ENCODE data around the gene TELO2.

DNA sequence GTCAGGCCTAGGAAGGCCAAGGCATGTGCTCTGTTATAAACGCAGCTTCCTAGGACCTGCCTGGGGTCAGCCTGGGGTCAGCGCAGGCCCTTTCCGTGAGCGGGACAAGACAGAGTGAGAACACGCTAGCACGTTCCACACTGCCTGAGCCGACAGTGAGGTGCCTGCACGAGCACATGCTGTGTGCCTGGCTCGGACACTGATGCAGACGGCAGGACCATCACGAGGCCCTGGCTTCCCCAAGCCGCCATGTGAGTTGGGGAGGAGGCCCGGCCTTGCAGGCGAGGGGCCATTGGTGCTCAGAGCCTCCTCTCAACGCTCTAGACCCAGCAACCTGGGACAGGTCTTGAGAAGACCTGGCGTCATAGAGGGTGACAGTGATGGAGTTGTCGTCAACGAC is 49.4 kb downstream of the TELO2 start:
- TF ChIP-seq, protein P1, sequence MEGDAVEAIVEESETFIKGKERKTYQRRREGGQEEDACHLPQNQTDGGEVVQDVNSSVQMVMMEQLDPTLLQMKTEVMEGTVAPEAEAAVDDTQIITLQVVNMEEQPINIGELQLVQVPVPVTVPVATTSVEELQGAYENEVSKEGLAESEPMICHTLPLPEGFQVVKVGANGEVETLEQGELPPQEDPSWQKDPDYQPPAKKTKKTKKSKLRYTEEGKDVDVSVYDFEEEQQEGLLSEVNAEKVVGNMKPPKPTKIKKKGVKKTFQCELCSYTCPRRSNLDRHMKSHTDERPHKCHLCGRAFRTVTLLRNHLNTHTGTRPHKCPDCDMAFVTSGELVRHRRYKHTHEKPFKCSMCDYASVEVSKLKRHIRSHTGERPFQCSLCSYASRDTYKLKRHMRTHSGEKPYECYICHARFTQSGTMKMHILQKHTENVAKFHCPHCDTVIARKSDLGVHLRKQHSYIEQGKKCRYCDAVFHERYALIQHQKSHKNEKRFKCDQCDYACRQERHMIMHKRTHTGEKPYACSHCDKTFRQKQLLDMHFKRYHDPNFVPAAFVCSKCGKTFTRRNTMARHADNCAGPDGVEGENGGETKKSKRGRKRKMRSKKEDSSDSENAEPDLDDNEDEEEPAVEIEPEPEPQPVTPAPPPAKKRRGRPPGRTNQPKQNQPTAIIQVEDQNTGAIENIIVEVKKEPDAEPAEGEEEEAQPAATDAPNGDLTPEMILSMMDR (IDR thresholded peaks at IDR 0.05): no peak
- TF ChIP-seq POLR2A (IDR thresholded peaks at IDR 0.05): no peak

Measured in uterus (tissue), 2 donors.